T-helper 1 cell treated with Interleukin-12 subunit alpha and Interleukin-12 subunit beta and Interleukin-4 antibody, amounts not matched to agents 30 μg/mL and 1 μg/mL, for 36 hours (primary cell): ENCODE data around the gene IFNL2.
A peak's percentile ranks its signal among the peaks of the same experiment; 100 is the strongest.
"Not testable (repeated sequence)": the region's sequence is repeated elsewhere in the genome, so short reads cannot be mapped to it uniquely, and the experiment has no call there.

Experiments used
- H3K27ac Mint-ChIP-seq: one replicate; pipeline ENCODE4 v1.8.0; 2021; ENCODE audit warnings: mild to moderate bottlenecking, mixed read lengths
- H3K27me3 Mint-ChIP-seq: one replicate; pipeline ENCODE4 v1.8.0; 2021; ENCODE audit warnings: low read depth, mixed read lengths
- H3K36me3 Mint-ChIP-seq: one replicate; pipeline ENCODE4 v1.8.0; 2021; ENCODE audit warnings: low read depth, mixed read lengths
- H3K4me1 Mint-ChIP-seq: one replicate; pipeline ENCODE4 v1.8.0; 2021; ENCODE audit warnings: low read depth, mixed read lengths
- H3K4me3 Mint-ChIP-seq: one replicate; pipeline ENCODE4 v1.8.0; 2021; ENCODE audit warnings: mild to moderate bottlenecking, moderate library complexity, mixed read lengths
- H3K9me3 Mint-ChIP-seq: one replicate; pipeline ENCODE4 v1.8.0; 2021; ENCODE audit warnings: mixed read lengths

Gene IFNL2

GRCh38 chr19:39265321-39265916 is 2.8 kb upstream of the IFNL2 start:
- no peaks in the 10 kb centered on the region for H3K36me3 Mint-ChIP-seq
- H3K4me1 Mint-ChIP-seq = peaks cover 3% of the 10 kb centered on the region
- peaks cover 31% of the 10 kb centered on the region for H3K27me3 Mint-ChIP-seq
- no peak overlapping the region for H3K4me3 Mint-ChIP-seq
- no peak overlapping the region for H3K27ac Mint-ChIP-seq
- no peaks in the 10 kb centered on the region for H3K9me3 Mint-ChIP-seq

- H3K4me1 Mint-ChIP-seq, H3K9me3 Mint-ChIP-seq, H3K27me3 Mint-ChIP-seq, H3K27ac Mint-ChIP-seq, H3K36me3 Mint-ChIP-seq, H3K4me3 Mint-ChIP-seq: not testable (repeated sequence)
Observed at GRCh38 chr19:39268531-39269223, 481 bp downstream of the IFNL2 start.

GRCh38 chr19:39269369-39269768 is 1.2 kb downstream of the IFNL2 start:
- H3K27me3 Mint-ChIP-seq, H3K9me3 Mint-ChIP-seq, H3K36me3 Mint-ChIP-seq, H3K4me3 Mint-ChIP-seq, H3K27ac Mint-ChIP-seq, H3K4me1 Mint-ChIP-seq: not testable (repeated sequence)

- H3K27ac Mint-ChIP-seq = no peak overlapping the region
- H3K27me3 Mint-ChIP-seq = peaks cover 8% of the 10 kb centered on the region
- no peaks in the 10 kb centered on the region for H3K4me1 Mint-ChIP-seq
- no peaks in the 10 kb centered on the region for H3K36me3 Mint-ChIP-seq
- no peak overlapping the region for H3K4me3 Mint-ChIP-seq
- no peaks in the 10 kb centered on the region for H3K9me3 Mint-ChIP-seq
Observed at GRCh38 chr19:39270036-39270871, 2.1 kb downstream of the IFNL2 start.

GRCh38 chr19:39273859-39274258 is 5.7 kb downstream of the IFNL2 start:
- H3K27ac Mint-ChIP-seq, H3K4me1 Mint-ChIP-seq, H3K9me3 Mint-ChIP-seq, H3K36me3 Mint-ChIP-seq, H3K4me3 Mint-ChIP-seq: not testable (repeated sequence)
- H3K27me3 Mint-ChIP-seq = peaks cover 12% of the 10 kb centered on the region

- peaks cover 7% of the 10 kb centered on the region for H3K27me3 Mint-ChIP-seq
- H3K27ac Mint-ChIP-seq = no peak overlapping the region
- H3K9me3 Mint-ChIP-seq = no peaks in the 10 kb centered on the region
- no peak overlapping the region for H3K4me3 Mint-ChIP-seq
- H3K36me3 Mint-ChIP-seq = no peaks in the 10 kb centered on the region
- H3K4me1 Mint-ChIP-seq = no peaks in the 10 kb centered on the region
Observed at GRCh38 chr19:39275578-39275977, 7.4 kb downstream of the IFNL2 start.

GRCh38 chr19:39276740-39277139 is 8.5 kb downstream of the IFNL2 start:
- Mint-ChIP-seq H3K27me3 (peaks cover 7% of the 10 kb centered on the region), H3K4me3 (no peak overlapping the region), H3K9me3 (no peaks in the 10 kb centered on the region), H3K27ac (no peak overlapping the region), H3K4me1 (no peaks in the 10 kb centered on the region), H3K36me3 (no peaks in the 10 kb centered on the region)

GRCh38 chr19:39277598-39277997 is 9.4 kb downstream of the IFNL2 start:
- H3K4me3 Mint-ChIP-seq = no peak overlapping the region
- H3K27ac Mint-ChIP-seq = no peak overlapping the region

GRCh38 chr19:39282021-39282420 is 13.8 kb downstream of the IFNL2 start:
- Mint-ChIP-seq H3K9me3 (peaks cover 8% of the 10 kb centered on the region), H3K4me1 (no peaks in the 10 kb centered on the region), H3K36me3 (no peaks in the 10 kb centered on the region), H3K4me3 (no peak overlapping the region), H3K27me3 (peaks cover 25% of the 10 kb centered on the region), H3K27ac (no peak overlapping the region)

More at GRCh38 chr19:39277598-39277997, 9.4 kb downstream of the IFNL2 start:
- peaks cover 7% of the 10 kb centered on the region for H3K27me3 Mint-ChIP-seq
- H3K9me3 Mint-ChIP-seq = no peaks in the 10 kb centered on the region
- H3K36me3 Mint-ChIP-seq = no peaks in the 10 kb centered on the region
- H3K4me1 Mint-ChIP-seq = no peaks in the 10 kb centered on the region

- Mint-ChIP-seq H3K4me3 (no peak overlapping the region), H3K4me1 (no peaks in the 10 kb centered on the region), H3K27me3 (peaks cover 30% of the 10 kb centered on the region), H3K9me3 (peaks cover 8% of the 10 kb centered on the region), H3K36me3 (no peaks in the 10 kb centered on the region), H3K27ac (no peak overlapping the region)
Observed at GRCh38 chr19:39284032-39284431, 15.8 kb downstream of the IFNL2 start.

- peaks cover 12% of the 10 kb centered on the region for H3K27me3 Mint-ChIP-seq
- H3K36me3 Mint-ChIP-seq = no peaks in the 10 kb centered on the region
- H3K4me1 Mint-ChIP-seq = peaks cover 16% of the 10 kb centered on the region
- no peak overlapping the region for H3K27ac Mint-ChIP-seq
- no peaks in the 10 kb centered on the region for H3K9me3 Mint-ChIP-seq
- no peak overlapping the region for H3K4me3 Mint-ChIP-seq
Observed at GRCh38 chr19:39293394-39293793, 25.2 kb downstream of the IFNL2 start.

GRCh38 chr19:39296055-39296645 is 28.0 kb downstream of the IFNL2 start, which contains the start of gene IFNL1:
Gene IFNL1, plus strand, starts transcription at chr19:39296407. Its CDS starts 15 bp downstream, at chr19:39296422.
- H3K27ac Mint-ChIP-seq = no peak within 1 kb of the TSS
- H3K4me1 Mint-ChIP-seq = peaks cover 27% of the 10 kb centered on the region
- H3K4me3 Mint-ChIP-seq = no peak within 1 kb of the TSS
- no peaks in the 10 kb centered on the region for H3K36me3 Mint-ChIP-seq
- H3K9me3 Mint-ChIP-seq = no peaks in the 10 kb centered on the region
- peaks cover 3% of the 10 kb centered on the region for H3K27me3 Mint-ChIP-seq

- H3K36me3 Mint-ChIP-seq = no peaks in the 10 kb centered on the region
- H3K27me3 Mint-ChIP-seq = no peaks in the 10 kb centered on the region
- peaks cover 27% of the 10 kb centered on the region for H3K4me1 Mint-ChIP-seq
- no peaks in the 10 kb centered on the region for H3K9me3 Mint-ChIP-seq
- H3K27ac Mint-ChIP-seq = no peak overlapping the region
- H3K4me3 Mint-ChIP-seq = no peak overlapping the region
Observed at GRCh38 chr19:39296906-39297305, 28.7 kb downstream of the IFNL2 start.

GRCh38 chr19:39297931-39298634 is 29.9 kb downstream of the IFNL2 start:
- H3K36me3 Mint-ChIP-seq = no peaks in the 10 kb centered on the region
- H3K27ac Mint-ChIP-seq = peak overlapping the region; percentile 53
- peaks cover 29% of the 10 kb centered on the region for H3K4me1 Mint-ChIP-seq
- no peaks in the 10 kb centered on the region for H3K27me3 Mint-ChIP-seq
- H3K4me3 Mint-ChIP-seq = peak overlapping the region; percentile 32
- no peaks in the 10 kb centered on the region for H3K9me3 Mint-ChIP-seq
